HepG2 (cell line): Measurements from ENCODE around the gene RTN4. TPM values are rescaled to one million over a fixed set of nuclear protein-coding genes. Genes with fewer than 3 reads are reported as not detected.

Source experiments
- ATAC-seq: fragments of 200-7000 bp; cut with Tn5 transposase; 3 replicates; pipeline ENCODE4 v1.9.1; 2020; ENCODE audit warnings: mild to moderate bottlenecking, moderate library complexity
- BruUV-seq: library from RNA; stranded (reverse); fragments of 400-500 nt; replicated peaks from 2 replicates; lab custom pipeline; 2021; lab: Mats Ljungman, UMichigan
- CTCF ChIA-PET: fragments of 300-600 bp; formaldehyde crosslinking; extraction: SDS; loops from one replicate; lab custom pipeline; 2021; ENCODE audit warnings: low total read pairs, inconsistent platforms, low intra/inter-chr PET ratio; lab: Yijun Ruan, JAX
- POLR2A ChIA-PET: fragments of 350-600 bp; sonication (Branson Sonifier 250); formaldehyde crosslinking; loops from one replicate; lab custom pipeline; 2020; ENCODE audit warnings: antibody characterized with exemption, inconsistent platforms; lab: Yijun Ruan, JAX
- DNase-seq: peaks from one replicate; pipeline ENCODE4 v3.0.0-alpha.2; 2015; ENCODE audit warnings: low spot score
- FAIRE-seq: peaks from 3 replicates; lab custom pipeline; 2011; peaks lifted over from hg19 to GRCh38; lab: Jason Lieb, UNC
- H2AFZ ChIP-seq: one replicate; pipeline ENCODE4 v1.6.1; 2011; ENCODE audit warnings: low read length, inconsistent platforms
- H3K27ac ChIP-seq: fragments of 300-600 bp; 3 replicates; pipeline ENCODE4 v1.8.0; 2011; ENCODE audit warnings: mixed run types, mild to moderate bottlenecking, mixed read lengths, low read length, inconsistent platforms; ENCODE audit not compliant: insufficient read depth; ENCODE audit errors: extremely low read length
- H3K27me3 ChIP-seq, 2 experiments: fragments of 200-600 bp in 1 of 2; 2 replicates in 1 of 2; 3 replicates in 1 of 2; pipeline versions ENCODE4 v1.6.0 to v1.8.0; 2011; ENCODE audit warnings: low read length in 2 of 2, mild to moderate bottlenecking in 2 of 2, moderate library complexity in 2 of 2, inconsistent platforms in 1 of 2; ENCODE audit not compliant: insufficient read depth in 2 of 2, control insufficient read depth in 1 of 2
- H3K36me3 ChIP-seq, 2 experiments: fragments of 200-600 bp in 1 of 2; replicated peaks in 1 of 2; 2 replicates in 1 of 2; 3 replicates in 1 of 2; pipeline versions ENCODE4 v1.5.1 to v1.8.0; 2011; ENCODE audit warnings: low read length in 2 of 2, inconsistent platforms in 1 of 2; ENCODE audit not compliant: insufficient read depth in 2 of 2, control insufficient read depth in 1 of 2
- H3K4me1 ChIP-seq: 2 replicates; pipeline ENCODE4 v1.5.1; 2012; ENCODE audit warnings: low read length, inconsistent platforms; ENCODE audit not compliant: insufficient read depth
- H3K4me2 ChIP-seq: 2 replicates; pipeline ENCODE4 v1.6.0; 2011; ENCODE audit warnings: low read depth, low read length, inconsistent platforms
- H3K4me3 ChIP-seq, 3 experiments: fragments of 200-600 bp in 1 of 3; sonication (generic), shearing (Covaris generic) in 1 of 3; replicated peaks in 1 of 3; 2 replicates each; pipeline ENCODE4 v1.5.1; 2011 to 2016; ENCODE audit warnings: low read length in 3 of 3, inconsistent platforms in 2 of 3, low read depth in 2 of 3, mild to moderate bottlenecking in 2 of 3, control low read depth in 1 of 3, mixed read lengths in 1 of 3; ENCODE audit not compliant: insufficient read depth in 1 of 3
- H3K79me2 ChIP-seq: one replicate; pipeline ENCODE4 v1.6.1; 2011; ENCODE audit warnings: low read length, inconsistent platforms; ENCODE audit not compliant: insufficient read depth
- H3K9ac ChIP-seq: 2 replicates; pipeline ENCODE4 v1.6.0; 2011; ENCODE audit warnings: mild to moderate bottlenecking, low read depth, low read length, inconsistent platforms; ENCODE audit not compliant: insufficient read depth
- H3K9me3 ChIP-seq: 2 replicates; pipeline ENCODE4 v1.5.1; 2012; ENCODE audit warnings: mild to moderate bottlenecking, low read length
- H4K20me1 ChIP-seq: 2 replicates; pipeline ENCODE4 v1.6.0; 2011; ENCODE audit warnings: inconsistent platforms, mild to moderate bottlenecking, low read length, moderate library complexity; ENCODE audit not compliant: insufficient read depth
- CEBPG ChIP-seq: IDR thresholded peaks from 2 replicates; pipeline ENCODE4 v1.6.1; 2016
- DRAP1 ChIP-seq: IDR thresholded peaks from 2 replicates; pipeline ENCODE4 v1.6.1; 2016; ENCODE audit warnings: missing genetic modification reagents, missing compliant biosample characterization
- EP300 ChIP-seq, 3 experiments: sonication (generic) in 1 of 3; formaldehyde crosslinking in 1 of 3; IDR thresholded peaks; 2 replicates each; pipeline versions ENCODE4 v1.5.1 to v1.6.1; 2011 to 2020; ENCODE audit warnings: low read depth in 2 of 3, low read length in 2 of 3, borderline replicate concordance in 1 of 3, improper control_type of control experiment in 1 of 3, mild to moderate bottlenecking in 1 of 3, missing genetic modification reagents in 1 of 3, moderate library complexity in 1 of 3
- FOXP1 ChIP-seq, 2 experiments: fragments of 450-650 bp in 1 of 2; IDR thresholded peaks; 2 replicates each; pipeline ENCODE4 v1.6.1; 2017 to 2018; ENCODE audit warnings: antibody characterized with exemption in 1 of 2
- HOXA3 ChIP-seq: sonication (generic); formaldehyde crosslinking; IDR thresholded peaks from 2 replicates; pipeline ENCODE4 v1.5.0; 2020; ENCODE audit warnings: missing genetic modification reagents
- KDM5A ChIP-seq: fragments of 200-600 bp; sonication (generic); IDR thresholded peaks from 2 replicates; pipeline ENCODE4 v1.7.0; 2018; ENCODE audit warnings: antibody characterized with exemption, mild to moderate bottlenecking, low read length, borderline replicate concordance
- KLF16 ChIP-seq, 2 experiments: sonication (generic) in 1 of 2; formaldehyde crosslinking in 1 of 2; IDR thresholded peaks; 2 replicates each; pipeline versions ENCODE4 v1.6.1 to v1.8.0; 2016 to 2023; ENCODE audit warnings: missing genetic modification reagents in 2 of 2, missing compliant biosample characterization in 1 of 2
- KLF6 ChIP-seq: IDR thresholded peaks from 2 replicates; pipeline ENCODE4 v1.8.0; 2016; ENCODE audit warnings: missing biosample characterization, missing genetic modification reagents
- MTF1 ChIP-seq: sonication (generic); formaldehyde crosslinking; IDR thresholded peaks from 2 replicates; pipeline ENCODE4 v1.5.0; 2020; ENCODE audit warnings: missing genetic modification reagents
- MTF2 ChIP-seq: sonication (generic); formaldehyde crosslinking; IDR thresholded peaks from 2 replicates; pipeline ENCODE4 v1.5.0; 2020; ENCODE audit warnings: missing genetic modification reagents, borderline replicate concordance
- NCOR1 ChIP-seq: fragments of 200-600 bp; sonication (generic); IDR thresholded peaks from 2 replicates; pipeline ENCODE4 v1.7.0; 2017; ENCODE audit warnings: antibody characterized with exemption, low read length, borderline replicate concordance
- NFKB2 ChIP-seq: sonication (generic); formaldehyde crosslinking; IDR thresholded peaks from 2 replicates; pipeline ENCODE4 v1.4.0; 2020; ENCODE audit warnings: missing genetic modification reagents, borderline replicate concordance
- NR3C1 ChIP-seq: sonication (generic); formaldehyde crosslinking; IDR thresholded peaks from 2 replicates; pipeline ENCODE4 v1.4.0; 2020; ENCODE audit warnings: missing genetic modification reagents
- RAD21 ChIP-seq: fragments of 450-650 bp; formaldehyde crosslinking; IDR thresholded peaks from 2 replicates; pipeline ENCODE4 v1.5.0; 2020; ENCODE audit warnings: mild to moderate bottlenecking
- RFX1 ChIP-seq: fragments of 450-650 bp; IDR thresholded peaks from 2 replicates; pipeline ENCODE4 v1.6.1; 2017
- RNF2 ChIP-seq: fragments of 450-650 bp; conservative IDR thresholded peaks from 2 replicates; pipeline ENCODE4 v1.6.1; 2016; ENCODE audit warnings: low read depth
- SAP130 ChIP-seq: IDR thresholded peaks from 2 replicates; pipeline ENCODE4 v1.6.1; 2016; ENCODE audit warnings: low read depth
- SMAD1 ChIP-seq: sonication (generic); formaldehyde crosslinking; IDR thresholded peaks from 2 replicates; pipeline ENCODE4 v1.4.0; 2020; ENCODE audit warnings: missing genetic modification reagents, low read depth, mild to moderate bottlenecking, borderline replicate concordance
- SOX5 ChIP-seq: IDR thresholded peaks from 2 replicates; pipeline ENCODE4 v1.6.1; 2016; ENCODE audit warnings: borderline replicate concordance
- THAP11 ChIP-seq: IDR thresholded peaks from 2 replicates; pipeline ENCODE4 v1.6.1; 2016; ENCODE audit warnings: missing biosample characterization, missing genetic modification reagents
- ZNF275 ChIP-seq: sonication (generic); formaldehyde crosslinking; IDR thresholded peaks from 2 replicates; pipeline ENCODE4 v1.8.0; 2022; ENCODE audit warnings: missing genetic modification reagents, mild to moderate bottlenecking, inconsistent platforms, borderline replicate concordance
- ZNF724P ChIP-seq: sonication (generic); formaldehyde crosslinking; IDR thresholded peaks from 2 replicates; pipeline ENCODE4 v1.8.0; 2022; ENCODE audit warnings: missing genetic modification reagents, borderline replicate concordance
- ZNF782 ChIP-seq: sonication (generic); formaldehyde crosslinking; IDR thresholded peaks from 2 replicates; pipeline ENCODE4 v1.4.0; 2020; ENCODE audit warnings: missing genetic modification reagents, mild to moderate bottlenecking, borderline replicate concordance
- WGBS: methylation state at CpG from one replicate; pipeline ENCODE4 v1.1.6; 2017; ENCODE audit warnings: low lambda C conversion rate; 5-methylcytosine and 5-hydroxymethylcytosine counted together
- in situ Hi-C: cut with HindIII; loops from 2 replicates; pipeline ENCODE4 v1.10.0; 2017; ENCODE audit warnings: low pct_unique_long_range_greater_than_20kb; ENCODE audit not compliant: extremely low pct_ligation_motif_present
- intact Hi-C: fragments of 100-400 bp; cut with micrococcal nuclease; formaldehyde crosslinking; loops from one replicate; pipeline ENCODE4 v1.10.0; 2022; ENCODE audit not compliant: unreplicated experiment
- polyA plus RNA-seq, 8 experiments: library from polyadenylated mRNA; depleted of rRNA in 3 of 8; stranded (reverse) in 7 of 8; unstranded in 1 of 8; fragments of >200 nt; fragmentation: Illumina TruSeq in 4 of 8; extraction: Trizol in 4 of 8; gene quantifications; 2 replicates each; pipeline versions ENCODE4 v1.2.1 to v1.2.3, GENCODE V29; 2011 to 2016; ENCODE audit warnings: low read depth in 4 of 8, missing spikeins in 1 of 8, mixed read lengths in 1 of 8; ENCODE audit not compliant: insufficient read depth in 1 of 8
- total RNA-seq, 5 experiments: library from RNA; depleted of rRNA; stranded (reverse); fragments of >200 nt; fragmentation: Illumina TruSeq; extraction: Trizol; gene quantifications; 2 replicates each; pipeline ENCODE4 v1.2.3, GENCODE V29; 2016; ENCODE audit warnings: low read depth in 1 of 5

RTN4 gene
- total and polyA plus RNA-seq, 2 of the 13 experiments (the other 11 are each of a cell fraction or from before 2014, with no cell fraction given): 98.4 to 133 TPM

GRCh38 chr2:55014962-55015939 lies 35.0 kb downstream of the RTN4 start:
- Histone ChIP-seq H3K79me2 (peaks cover 98% of the 10 kb centered on the region), H2AFZ (no peak overlapping the region), H3K4me3 (peak overlapping the region in 2 of 3 experiments; percentile 10 to 13; a peak in 2 of 6 replicates), H3K9ac (no peak overlapping the region), H3K9me3 (no peaks in the 10 kb centered on the region), H4K20me1 (peaks cover 5% of the 10 kb centered on the region; the same call in 1 of the 2 replicates), H3K27ac (peak overlapping the region; percentile 13), H3K27me3 (no peaks in the 10 kb centered on the region), H3K4me2 (peak overlapping the region; percentile 59), H3K36me3 (peaks cover 0 to 7% of the 10 kb centered on the region in 2 experiments; a peak in 2 of 5 replicates), H3K4me1 (peaks cover 67% of the 10 kb centered on the region)
- ChIA-PET POLR2A (interaction anchor here (1.2 to 3.1 kb wide), 2 partner anchors 33 to 36 kb away, joined by 6 to 18 read pairs; partner anchors contain the start of gene RTN4), CTCF (interaction anchor here (0.6 to 2.5 kb wide), 5 partner anchors 34 to 160 kb away, joined by 3 to 34 read pairs (median 11); partner anchors contain the start of gene RTN4)
- ATAC-seq (peak; percentile 98), FAIRE-seq (peak; percentile 83), DNase-seq (peak; percentile 91)
- in situ Hi-C loops: loop anchor here (5.0 kb wide), 1 partner anchor 152 kb away; no protein-coding TSS in a partner anchor
- intact Hi-C loops: loop anchor here (1.0 to 10.0 kb wide), 7 partner anchors 14 to 500 kb away; partner anchors contain the start of genes CFAP36, CLHC1, RPS27A and RTN4
- no TSS peak for BruUV-seq
- WGBS: 4% methylated on average over 6 of the region's 6 CpGs
- TF ChIP-seq KLF6 (no peak), ZNF724P (CRISPR knock-in tag) (no peak), RAD21 (CRISPR knock-in tag) (peak; percentile 86), RNF2 (no peak), KLF16 (CRISPR knock-in tag; IDR thresholded peaks at IDR 0.05) (peak in 1 of 2 experiments; percentile 53; a peak in 1 of 4 replicates), NFKB2 (CRISPR knock-in tag) (no peak), SOX5 (CRISPR knock-in tag) (peak; percentile 34; the same call in 1 of the 2 replicates), MTF2 (no peak), DRAP1 (CRISPR knock-in tag) (0 out of 2 replicates have a peak, but pooled peaks have one; percentile 46), THAP11 (peak; percentile 38; the same call in 1 of the 2 replicates), FOXP1 (IDR thresholded peaks at IDR 0.05) (no peak), FOXP1 (CRISPR knock-in tag; IDR thresholded peaks at IDR 0.05) (0 out of 2 replicates have a peak, but pooled peaks have one; percentile 15), NR3C1 (no peak), CEBPG (CRISPR knock-in tag) (peak; percentile 78), NCOR1 (no peak; the same call in 1 of the 2 replicates), MTF1 (no peak), ZNF782 (CRISPR knock-in tag) (no peak), KDM5A (peak; percentile 32; the same call in 1 of the 2 replicates), SAP130 (CRISPR knock-in tag) (peak; percentile 67), HOXA3 (CRISPR knock-in tag) (no peak), RFX1 (no peak), ZNF275 (no peak), SMAD1 (CRISPR knock-in tag) (no peak), EP300 (IDR thresholded peaks at IDR 0.05; ENCODE audit: low read depth in 2 of 2, low read length in 2 of 2) (no peak), EP300 (CRISPR knock-in tag; IDR thresholded peaks at IDR 0.05; ENCODE audit: borderline replicate concordance) (no peak)
